A549 (cell line): Measurements from ENCODE around the gene SCAANT1.

Experiments
- CHD2 ChIP-seq: fragments of 150-350 bp; IDR thresholded peaks from 2 replicates; pipeline ENCODE4 v1.6.1; 2014; ENCODE audit warnings: low read length; ENCODE audit not compliant: partially characterized antibody
- EHF ChIP-seq: fragments of 250-450 bp; sonication (Bioruptor Pico); IDR thresholded peaks from 2 replicates; pipeline ENCODE4 v1.5.0; 2020; ENCODE audit warnings: mild to moderate bottlenecking
- EP300 ChIP-seq, 2 experiments: fragments of >200 bp; sonication (Bioruptor Twin); formaldehyde crosslinking; IDR thresholded peaks; 2 replicates in 1 of 2; 3 replicates in 1 of 2; pipeline ENCODE4 v1.6.1; 2016 to 2017
- FOSB ChIP-seq: fragments of 250-450 bp; sonication (Bioruptor Pico); IDR thresholded peaks from 2 replicates; pipeline ENCODE4 v1.5.0; 2020; ENCODE audit warnings: mild to moderate bottlenecking, moderate library complexity
- MAZ ChIP-seq: fragments of 150-350 bp; IDR thresholded peaks from 2 replicates; pipeline ENCODE4 v1.6.1; 2014; ENCODE audit warnings: antibody characterized with exemption, low read depth, low read length, borderline replicate concordance
- NPAS2 ChIP-seq: fragments of 250-450 bp; sonication (Bioruptor Pico); IDR thresholded peaks from 2 replicates; pipeline ENCODE4 v1.8.0; 2022; ENCODE audit warnings: mild to moderate bottlenecking, moderate library complexity, borderline replicate concordance
- POLR2A ChIP-seq: IDR thresholded peaks from 2 replicates; pipeline ENCODE4 v1.6.1; 2012; ENCODE audit warnings: mild to moderate bottlenecking, low read length
- RARB ChIP-seq: fragments of 250-450 bp; sonication (Bioruptor Pico); IDR thresholded peaks from 2 replicates; pipeline ENCODE4 v1.8.0; 2021; ENCODE audit warnings: mild to moderate bottlenecking, moderate library complexity
- ZNF302 ChIP-seq: fragments of 250-450 bp; sonication (Bioruptor Pico); IDR thresholded peaks from 2 replicates; pipeline ENCODE4 v1.9.0; 2021; ENCODE audit warnings: inconsistent platforms, mild to moderate bottlenecking, moderate library complexity
- TF ChIP-seq, protein P1 (sequence below): fragments of 450-650 bp; IDR thresholded peaks from 2 replicates; pipeline ENCODE4 v1.6.1; 2014; ENCODE audit warnings: antibody characterized with exemption
- TF ChIP-seq, protein P2 (sequence below): fragments of >200 bp; sonication (Bioruptor Twin); formaldehyde crosslinking; IDR thresholded peaks from 3 replicates; pipeline ENCODE4 v1.5.1; 2016
- TF ChIP-seq, protein P3 (sequence below): fragments of 200-600 bp; sonication (generic); IDR thresholded peaks from 2 replicates; pipeline ENCODE4 v1.6.1; 2016; ENCODE audit warnings: antibody characterized with exemption, mild to moderate bottlenecking, moderate library complexity

DNA sequence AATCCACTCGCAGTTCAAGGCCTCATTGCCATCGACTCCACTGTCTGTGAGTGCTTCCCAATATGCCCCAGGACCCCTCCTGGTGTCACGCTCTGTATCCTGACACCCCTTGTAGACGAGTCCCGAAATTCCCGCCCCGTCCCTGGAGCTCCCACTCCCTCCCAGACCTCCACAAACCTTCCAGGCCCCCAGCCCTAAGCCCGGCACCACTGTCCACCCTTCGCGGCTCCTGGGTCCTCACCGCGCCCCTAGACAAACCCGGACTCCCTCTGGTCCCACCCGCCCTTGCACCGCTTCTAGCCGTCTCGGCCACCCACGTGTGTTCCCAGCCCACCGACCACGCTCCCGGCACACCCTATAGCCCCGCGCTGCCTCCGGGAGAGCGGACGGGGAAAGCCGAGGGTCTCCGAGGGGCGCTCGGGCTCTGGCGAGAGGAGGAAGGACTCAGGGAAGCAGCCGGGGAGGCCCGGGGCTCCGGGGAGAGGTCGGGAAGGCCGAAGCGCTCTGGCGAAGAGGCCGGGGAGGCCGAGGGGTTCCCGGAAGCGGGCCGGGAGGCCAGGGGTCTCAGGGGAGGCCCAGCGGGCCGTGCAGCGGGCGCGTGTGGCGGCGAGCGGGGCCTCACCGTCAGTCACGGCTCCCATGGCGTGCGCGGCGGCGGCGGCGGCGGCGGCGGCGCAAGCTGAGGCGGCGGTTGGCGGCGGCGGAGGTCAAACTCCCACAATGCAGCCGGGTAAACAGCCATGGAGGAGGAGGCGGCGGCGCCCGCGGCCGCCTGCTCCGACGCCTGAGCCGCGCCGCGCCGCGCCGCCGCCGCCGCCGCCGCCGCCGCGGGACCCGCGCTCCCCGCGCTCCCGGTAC is 48.8 kb downstream of the SCAANT1 start, which contains the start of the genes ATXN7 and THOC7:
- TF ChIP-seq POLR2A: 0 out of 2 replicates have a peak, but pooled peaks have one; percentile 11
- TF ChIP-seq, protein P1, sequence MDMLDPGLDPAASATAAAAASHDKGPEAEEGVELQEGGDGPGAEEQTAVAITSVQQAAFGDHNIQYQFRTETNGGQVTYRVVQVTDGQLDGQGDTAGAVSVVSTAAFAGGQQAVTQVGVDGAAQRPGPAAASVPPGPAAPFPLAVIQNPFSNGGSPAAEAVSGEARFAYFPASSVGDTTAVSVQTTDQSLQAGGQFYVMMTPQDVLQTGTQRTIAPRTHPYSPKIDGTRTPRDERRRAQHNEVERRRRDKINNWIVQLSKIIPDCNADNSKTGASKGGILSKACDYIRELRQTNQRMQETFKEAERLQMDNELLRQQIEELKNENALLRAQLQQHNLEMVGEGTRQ: no peak
- TF ChIP-seq MAZ: no peak
- TF ChIP-seq NPAS2 (CRISPR knock-in tag): no peak
- TF ChIP-seq, protein P2, sequence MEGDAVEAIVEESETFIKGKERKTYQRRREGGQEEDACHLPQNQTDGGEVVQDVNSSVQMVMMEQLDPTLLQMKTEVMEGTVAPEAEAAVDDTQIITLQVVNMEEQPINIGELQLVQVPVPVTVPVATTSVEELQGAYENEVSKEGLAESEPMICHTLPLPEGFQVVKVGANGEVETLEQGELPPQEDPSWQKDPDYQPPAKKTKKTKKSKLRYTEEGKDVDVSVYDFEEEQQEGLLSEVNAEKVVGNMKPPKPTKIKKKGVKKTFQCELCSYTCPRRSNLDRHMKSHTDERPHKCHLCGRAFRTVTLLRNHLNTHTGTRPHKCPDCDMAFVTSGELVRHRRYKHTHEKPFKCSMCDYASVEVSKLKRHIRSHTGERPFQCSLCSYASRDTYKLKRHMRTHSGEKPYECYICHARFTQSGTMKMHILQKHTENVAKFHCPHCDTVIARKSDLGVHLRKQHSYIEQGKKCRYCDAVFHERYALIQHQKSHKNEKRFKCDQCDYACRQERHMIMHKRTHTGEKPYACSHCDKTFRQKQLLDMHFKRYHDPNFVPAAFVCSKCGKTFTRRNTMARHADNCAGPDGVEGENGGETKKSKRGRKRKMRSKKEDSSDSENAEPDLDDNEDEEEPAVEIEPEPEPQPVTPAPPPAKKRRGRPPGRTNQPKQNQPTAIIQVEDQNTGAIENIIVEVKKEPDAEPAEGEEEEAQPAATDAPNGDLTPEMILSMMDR: no peak
- TF ChIP-seq EP300 (IDR thresholded peaks at IDR 0.05): no peak
- TF ChIP-seq ZNF302: no peak
- no peak for TF ChIP-seq FOSB
- TF ChIP-seq RARB: no peak
- TF ChIP-seq EHF (CRISPR knock-in tag): no peak
- TF ChIP-seq, protein P3, sequence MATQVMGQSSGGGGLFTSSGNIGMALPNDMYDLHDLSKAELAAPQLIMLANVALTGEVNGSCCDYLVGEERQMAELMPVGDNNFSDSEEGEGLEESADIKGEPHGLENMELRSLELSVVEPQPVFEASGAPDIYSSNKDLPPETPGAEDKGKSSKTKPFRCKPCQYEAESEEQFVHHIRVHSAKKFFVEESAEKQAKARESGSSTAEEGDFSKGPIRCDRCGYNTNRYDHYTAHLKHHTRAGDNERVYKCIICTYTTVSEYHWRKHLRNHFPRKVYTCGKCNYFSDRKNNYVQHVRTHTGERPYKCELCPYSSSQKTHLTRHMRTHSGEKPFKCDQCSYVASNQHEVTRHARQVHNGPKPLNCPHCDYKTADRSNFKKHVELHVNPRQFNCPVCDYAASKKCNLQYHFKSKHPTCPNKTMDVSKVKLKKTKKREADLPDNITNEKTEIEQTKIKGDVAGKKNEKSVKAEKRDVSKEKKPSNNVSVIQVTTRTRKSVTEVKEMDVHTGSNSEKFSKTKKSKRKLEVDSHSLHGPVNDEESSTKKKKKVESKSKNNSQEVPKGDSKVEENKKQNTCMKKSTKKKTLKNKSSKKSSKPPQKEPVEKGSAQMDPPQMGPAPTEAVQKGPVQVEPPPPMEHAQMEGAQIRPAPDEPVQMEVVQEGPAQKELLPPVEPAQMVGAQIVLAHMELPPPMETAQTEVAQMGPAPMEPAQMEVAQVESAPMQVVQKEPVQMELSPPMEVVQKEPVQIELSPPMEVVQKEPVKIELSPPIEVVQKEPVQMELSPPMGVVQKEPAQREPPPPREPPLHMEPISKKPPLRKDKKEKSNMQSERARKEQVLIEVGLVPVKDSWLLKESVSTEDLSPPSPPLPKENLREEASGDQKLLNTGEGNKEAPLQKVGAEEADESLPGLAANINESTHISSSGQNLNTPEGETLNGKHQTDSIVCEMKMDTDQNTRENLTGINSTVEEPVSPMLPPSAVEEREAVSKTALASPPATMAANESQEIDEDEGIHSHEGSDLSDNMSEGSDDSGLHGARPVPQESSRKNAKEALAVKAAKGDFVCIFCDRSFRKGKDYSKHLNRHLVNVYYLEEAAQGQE: no peak
- no peak for TF ChIP-seq CHD2
